GM12872 (cell line): ENCODE measurements around the gene FURIN.

Experiments
- TF ChIP-seq, protein P1 (sequence below): IDR thresholded peaks from 3 replicates; pipeline ENCODE4 v1.5.1; 2011; ENCODE audit warnings: low read depth, mild to moderate bottlenecking, low read length, moderate library complexity; ENCODE audit not compliant: insufficient read depth

The FURIN gene

DNA sequence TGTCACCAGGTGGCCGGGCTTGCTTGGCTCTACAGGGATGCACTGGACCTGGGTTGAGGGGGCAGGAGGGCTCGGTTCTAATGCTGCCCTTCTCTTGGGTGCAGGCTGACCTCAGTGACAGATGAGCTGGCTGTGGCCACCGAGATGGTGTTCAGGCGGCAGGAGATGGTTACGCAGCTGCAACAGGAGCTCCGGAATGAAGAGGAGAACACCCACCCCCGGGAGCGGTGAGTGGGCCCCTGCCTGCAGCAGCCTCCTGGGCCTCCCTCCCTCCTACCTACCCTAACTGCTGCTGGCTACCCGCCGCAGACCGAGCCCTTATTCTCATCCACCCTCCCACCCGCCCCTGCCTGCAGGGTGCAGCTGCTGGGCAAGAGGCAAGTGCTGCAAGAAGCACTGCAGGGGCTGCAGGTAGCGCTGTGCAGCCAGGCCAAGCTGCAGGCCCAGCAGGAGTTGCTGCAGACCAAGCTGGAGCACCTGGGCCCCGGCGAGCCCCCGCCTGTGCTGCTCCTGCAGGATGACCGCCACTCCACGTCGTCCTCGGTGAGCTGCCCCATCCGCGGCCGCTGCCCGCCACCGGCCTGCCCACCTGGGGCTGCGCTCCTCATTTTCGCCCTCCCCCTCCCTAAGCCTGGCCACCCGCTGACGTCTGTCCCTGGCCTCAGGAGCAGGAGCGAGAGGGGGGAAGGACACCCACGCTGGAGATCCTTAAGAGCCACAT, 21.5 kb downstream of the FURIN start:
- TF ChIP-seq, protein P1, sequence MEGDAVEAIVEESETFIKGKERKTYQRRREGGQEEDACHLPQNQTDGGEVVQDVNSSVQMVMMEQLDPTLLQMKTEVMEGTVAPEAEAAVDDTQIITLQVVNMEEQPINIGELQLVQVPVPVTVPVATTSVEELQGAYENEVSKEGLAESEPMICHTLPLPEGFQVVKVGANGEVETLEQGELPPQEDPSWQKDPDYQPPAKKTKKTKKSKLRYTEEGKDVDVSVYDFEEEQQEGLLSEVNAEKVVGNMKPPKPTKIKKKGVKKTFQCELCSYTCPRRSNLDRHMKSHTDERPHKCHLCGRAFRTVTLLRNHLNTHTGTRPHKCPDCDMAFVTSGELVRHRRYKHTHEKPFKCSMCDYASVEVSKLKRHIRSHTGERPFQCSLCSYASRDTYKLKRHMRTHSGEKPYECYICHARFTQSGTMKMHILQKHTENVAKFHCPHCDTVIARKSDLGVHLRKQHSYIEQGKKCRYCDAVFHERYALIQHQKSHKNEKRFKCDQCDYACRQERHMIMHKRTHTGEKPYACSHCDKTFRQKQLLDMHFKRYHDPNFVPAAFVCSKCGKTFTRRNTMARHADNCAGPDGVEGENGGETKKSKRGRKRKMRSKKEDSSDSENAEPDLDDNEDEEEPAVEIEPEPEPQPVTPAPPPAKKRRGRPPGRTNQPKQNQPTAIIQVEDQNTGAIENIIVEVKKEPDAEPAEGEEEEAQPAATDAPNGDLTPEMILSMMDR: no peak

DNA sequence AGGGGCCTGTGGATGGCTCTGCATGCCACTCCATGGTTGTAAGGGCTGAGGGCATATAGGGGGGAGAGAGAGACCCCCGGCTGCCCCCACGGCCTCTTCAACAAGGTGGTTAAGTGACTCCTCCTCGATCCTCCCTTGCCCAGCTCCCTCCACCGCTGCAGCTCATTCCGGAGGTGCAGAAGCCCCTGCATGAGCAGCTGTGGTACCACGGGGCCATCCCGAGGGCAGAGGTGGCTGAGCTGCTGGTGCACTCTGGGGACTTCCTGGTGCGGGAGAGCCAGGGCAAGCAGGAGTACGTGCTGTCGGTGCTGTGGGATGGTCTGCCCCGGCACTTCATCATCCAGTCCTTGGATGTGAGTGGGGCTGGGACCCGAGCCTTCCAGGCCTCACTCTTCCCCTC, 22.5 kb downstream of the FURIN start:
- TF ChIP-seq, protein P1: no peak

DNA sequence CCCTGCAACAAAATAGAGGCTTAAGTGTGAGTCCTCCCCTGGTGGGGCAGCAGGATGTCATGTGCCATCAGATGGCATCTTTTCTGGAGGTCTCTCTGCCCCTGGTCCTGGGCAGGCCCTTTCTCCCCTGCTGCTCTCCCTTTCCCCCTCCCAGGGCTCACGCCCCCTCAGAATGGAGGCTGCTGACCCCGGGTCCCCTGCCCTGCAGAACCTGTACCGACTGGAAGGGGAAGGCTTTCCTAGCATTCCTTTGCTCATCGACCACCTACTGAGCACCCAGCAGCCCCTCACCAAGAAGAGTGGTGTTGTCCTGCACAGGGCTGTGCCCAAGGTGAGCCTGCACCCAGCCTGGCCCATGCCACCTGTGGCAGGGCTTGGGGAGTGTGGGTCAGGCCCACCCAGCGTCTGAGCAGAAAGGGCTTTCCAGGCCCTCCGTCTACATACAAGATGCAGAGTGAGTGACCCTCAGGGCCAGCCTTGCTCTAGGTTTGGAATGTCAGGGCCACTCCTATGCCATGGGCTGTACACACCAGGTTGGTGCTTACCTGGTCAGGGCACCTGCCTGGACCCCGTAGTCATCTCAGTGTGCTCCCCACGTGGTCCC, 23.1 kb downstream of the FURIN start:
- TF ChIP-seq, protein P1: no peak

DNA sequence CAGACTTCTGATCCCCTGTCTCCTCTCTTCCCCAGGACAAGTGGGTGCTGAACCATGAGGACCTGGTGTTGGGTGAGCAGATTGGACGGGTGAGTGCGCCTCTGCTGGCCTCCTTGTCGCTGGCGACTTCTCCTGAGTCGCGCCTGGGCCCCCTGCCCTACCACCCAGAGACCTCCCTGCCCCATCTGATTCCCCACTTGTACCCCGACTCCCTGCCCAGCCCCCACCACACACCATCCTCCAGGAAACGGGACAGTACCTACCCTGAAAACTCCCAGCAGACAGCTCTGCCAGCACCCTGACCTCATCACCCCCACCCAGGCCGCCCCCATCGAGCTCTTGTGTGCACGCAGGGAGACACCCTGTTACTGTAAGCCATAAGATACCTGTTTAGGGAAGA, 23.6 kb downstream of the FURIN start:
- TF ChIP-seq, protein P1: no peak

DNA sequence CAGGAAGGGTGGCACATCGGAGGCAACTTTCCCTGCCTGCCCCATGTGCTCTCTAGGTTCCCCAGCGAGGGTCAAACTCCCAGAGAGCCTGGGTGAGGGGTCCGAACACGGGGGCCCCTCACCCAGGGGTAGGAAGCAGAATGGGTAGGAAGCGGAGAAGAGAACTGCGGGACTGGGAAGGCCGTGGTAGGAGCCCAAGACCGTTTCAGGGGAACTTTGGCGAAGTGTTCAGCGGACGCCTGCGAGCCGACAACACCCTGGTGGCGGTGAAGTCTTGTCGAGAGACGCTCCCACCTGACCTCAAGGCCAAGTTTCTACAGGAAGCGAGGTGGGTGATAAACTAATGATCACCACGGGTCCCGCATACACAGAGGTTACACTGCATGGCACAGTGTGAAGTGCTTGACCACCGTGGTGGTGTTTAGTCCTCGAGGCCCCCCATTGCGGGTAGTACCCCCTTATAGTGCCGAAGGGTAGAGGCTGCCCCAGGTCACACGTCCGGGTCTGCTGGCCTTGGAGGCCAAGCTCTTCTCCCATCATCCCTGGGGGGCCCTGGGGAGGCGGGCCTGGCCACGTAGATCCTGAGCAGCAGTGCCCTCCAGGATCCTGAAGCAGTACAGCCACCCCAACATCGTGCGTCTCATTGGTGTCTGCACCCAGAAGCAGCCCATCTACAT, 24.2 kb downstream of the FURIN start:
- TF ChIP-seq, protein P1: no peak

DNA sequence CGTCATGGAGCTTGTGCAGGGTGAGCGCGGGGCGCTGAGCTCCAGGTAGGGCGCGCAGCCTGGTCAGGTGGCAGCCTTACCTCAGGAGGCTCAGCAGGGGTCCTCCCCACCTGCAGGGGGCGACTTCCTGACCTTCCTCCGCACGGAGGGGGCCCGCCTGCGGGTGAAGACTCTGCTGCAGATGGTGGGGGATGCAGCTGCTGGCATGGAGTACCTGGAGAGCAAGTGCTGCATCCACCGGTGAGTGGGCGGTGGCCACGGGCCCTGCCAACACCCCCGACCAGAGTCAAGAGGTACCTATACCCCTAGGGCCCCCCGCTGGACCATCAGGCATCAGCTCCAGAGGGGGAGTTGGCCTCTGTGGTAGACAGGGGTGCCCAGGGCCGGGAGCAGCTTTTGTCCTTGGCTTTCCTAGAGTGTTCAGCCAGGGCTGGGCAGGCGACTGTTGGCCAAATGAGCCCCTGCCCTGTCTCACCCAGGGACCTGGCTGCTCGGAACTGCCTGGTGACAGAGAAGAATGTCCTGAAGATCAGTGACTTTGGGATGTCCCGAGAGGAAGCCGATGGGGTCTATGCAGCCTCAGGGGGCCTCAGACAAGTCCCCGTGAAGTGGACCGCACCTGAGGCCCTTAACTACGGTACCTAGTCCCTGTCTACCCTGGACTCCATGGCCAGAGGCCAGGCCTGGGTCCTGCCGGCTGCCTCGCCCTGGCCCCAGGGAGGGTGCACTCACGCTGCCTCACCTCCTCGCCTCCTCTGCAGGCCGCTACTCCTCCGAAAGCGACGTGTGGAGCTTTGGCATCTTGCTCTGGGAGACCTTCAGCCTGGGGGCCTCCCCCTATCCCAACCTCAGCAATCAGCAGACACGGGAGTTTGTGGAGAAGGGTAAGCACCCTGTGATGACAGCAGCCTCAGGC, 25.0 kb downstream of the FURIN start:
- TF ChIP-seq, protein P1: 0 out of 3 replicates have a peak, but pooled peaks have one; percentile 22
